HepG2 (cell line): ENCODE results near the gene NFYC. TPM values are rescaled to one million over a fixed set of nuclear protein-coding genes. Genes with fewer than 3 reads are reported as not detected.

Experiments
- ATAC-seq: fragments of 200-7000 bp; cut with Tn5 transposase; 3 replicates; pipeline ENCODE4 v1.9.1; 2020; ENCODE audit warnings: mild to moderate bottlenecking, moderate library complexity
- BruUV-seq: library from RNA; stranded (reverse); fragments of 400-500 nt; replicated peaks from 2 replicates; lab custom pipeline; 2021; lab: Mats Ljungman, UMichigan
- CTCF ChIA-PET: fragments of 300-600 bp; formaldehyde crosslinking; extraction: SDS; loops from one replicate; lab custom pipeline; 2021; ENCODE audit warnings: low total read pairs, inconsistent platforms, low intra/inter-chr PET ratio; lab: Yijun Ruan, JAX
- POLR2A ChIA-PET: fragments of 350-600 bp; sonication (Branson Sonifier 250); formaldehyde crosslinking; loops from one replicate; lab custom pipeline; 2020; ENCODE audit warnings: antibody characterized with exemption, inconsistent platforms; lab: Yijun Ruan, JAX
- DNase-seq: peaks from one replicate; pipeline ENCODE4 v3.0.0-alpha.2; 2015; ENCODE audit warnings: low spot score
- FAIRE-seq: peaks from 3 replicates; lab custom pipeline; 2011; peaks lifted over from hg19 to GRCh38; lab: Jason Lieb, UNC
- H2AFZ ChIP-seq: one replicate; pipeline ENCODE4 v1.6.1; 2011; ENCODE audit warnings: low read length, inconsistent platforms
- H3K27ac ChIP-seq: fragments of 300-600 bp; 3 replicates; pipeline ENCODE4 v1.8.0; 2011; ENCODE audit warnings: mixed run types, mild to moderate bottlenecking, mixed read lengths, low read length, inconsistent platforms; ENCODE audit not compliant: insufficient read depth; ENCODE audit errors: extremely low read length
- H3K27me3 ChIP-seq, 2 experiments: fragments of 200-600 bp in 1 of 2; 2 replicates in 1 of 2; 3 replicates in 1 of 2; pipeline versions ENCODE4 v1.6.0 to v1.8.0; 2011; ENCODE audit warnings: low read length in 2 of 2, mild to moderate bottlenecking in 2 of 2, moderate library complexity in 2 of 2, inconsistent platforms in 1 of 2; ENCODE audit not compliant: insufficient read depth in 2 of 2, control insufficient read depth in 1 of 2
- H3K36me3 ChIP-seq, 2 experiments: fragments of 200-600 bp in 1 of 2; replicated peaks in 1 of 2; 2 replicates in 1 of 2; 3 replicates in 1 of 2; pipeline versions ENCODE4 v1.5.1 to v1.8.0; 2011; ENCODE audit warnings: low read length in 2 of 2, inconsistent platforms in 1 of 2; ENCODE audit not compliant: insufficient read depth in 2 of 2, control insufficient read depth in 1 of 2
- H3K4me1 ChIP-seq: 2 replicates; pipeline ENCODE4 v1.5.1; 2012; ENCODE audit warnings: low read length, inconsistent platforms; ENCODE audit not compliant: insufficient read depth
- H3K4me2 ChIP-seq: 2 replicates; pipeline ENCODE4 v1.6.0; 2011; ENCODE audit warnings: low read depth, low read length, inconsistent platforms
- H3K4me3 ChIP-seq, 3 experiments: fragments of 200-600 bp in 1 of 3; sonication (generic), shearing (Covaris generic) in 1 of 3; replicated peaks in 1 of 3; 2 replicates each; pipeline ENCODE4 v1.5.1; 2011 to 2016; ENCODE audit warnings: low read length in 3 of 3, inconsistent platforms in 2 of 3, low read depth in 2 of 3, mild to moderate bottlenecking in 2 of 3, control low read depth in 1 of 3, mixed read lengths in 1 of 3; ENCODE audit not compliant: insufficient read depth in 1 of 3
- H3K79me2 ChIP-seq: one replicate; pipeline ENCODE4 v1.6.1; 2011; ENCODE audit warnings: low read length, inconsistent platforms; ENCODE audit not compliant: insufficient read depth
- H3K9ac ChIP-seq: 2 replicates; pipeline ENCODE4 v1.6.0; 2011; ENCODE audit warnings: mild to moderate bottlenecking, low read depth, low read length, inconsistent platforms; ENCODE audit not compliant: insufficient read depth
- H3K9me3 ChIP-seq: 2 replicates; pipeline ENCODE4 v1.5.1; 2012; ENCODE audit warnings: mild to moderate bottlenecking, low read length
- H4K20me1 ChIP-seq: 2 replicates; pipeline ENCODE4 v1.6.0; 2011; ENCODE audit warnings: inconsistent platforms, mild to moderate bottlenecking, low read length, moderate library complexity; ENCODE audit not compliant: insufficient read depth
- AGO2 ChIP-seq: fragments of 200-400 bp; formaldehyde crosslinking; optimal IDR thresholded peaks from 2 replicates; pipeline ENCODE3; 2017; ENCODE audit warnings: mild to moderate bottlenecking, low read depth, low read length, moderate library complexity
- FOXA1 ChIP-seq, 2 experiments: fragments of 450-650 bp in 1 of 2; sonication (generic) in 1 of 2; formaldehyde crosslinking in 1 of 2; IDR thresholded peaks; 2 replicates each; pipeline versions ENCODE4 v1.4.0 to v1.6.1; 2016 to 2020; ENCODE audit warnings: missing genetic modification reagents in 1 of 2
- ZMYM3 ChIP-seq: sonication (generic); formaldehyde crosslinking; IDR thresholded peaks from 2 replicates; pipeline ENCODE4 v1.5.1; 2020; ENCODE audit warnings: mild to moderate bottlenecking, missing genetic modification reagents
- ZNF274 ChIP-seq: sonication (generic); formaldehyde crosslinking; IDR thresholded peaks from 2 replicates; pipeline ENCODE4 v1.5.1; 2020; ENCODE audit warnings: mild to moderate bottlenecking, missing genetic modification reagents
- ZNF431 ChIP-seq: sonication (generic); formaldehyde crosslinking; IDR thresholded peaks from 2 replicates; pipeline ENCODE4 v1.9.0; 2022; ENCODE audit warnings: missing genetic modification reagents, low read depth, mild to moderate bottlenecking, borderline replicate concordance
- ZNF629 ChIP-seq: sonication (generic); formaldehyde crosslinking; conservative IDR thresholded peaks from 2 replicates; pipeline ENCODE4 v1.5.0; 2020; ENCODE audit warnings: missing genetic modification reagents
- WGBS: methylation state at CpG from one replicate; pipeline ENCODE4 v1.1.6; 2017; ENCODE audit warnings: low lambda C conversion rate; 5-methylcytosine and 5-hydroxymethylcytosine counted together
- in situ Hi-C: cut with HindIII; loops from 2 replicates; pipeline ENCODE4 v1.10.0; 2017; ENCODE audit warnings: low pct_unique_long_range_greater_than_20kb; ENCODE audit not compliant: extremely low pct_ligation_motif_present
- intact Hi-C: fragments of 100-400 bp; cut with micrococcal nuclease; formaldehyde crosslinking; loops from one replicate; pipeline ENCODE4 v1.10.0; 2022; ENCODE audit not compliant: unreplicated experiment
- polyA plus RNA-seq, 8 experiments: library from polyadenylated mRNA; depleted of rRNA in 3 of 8; stranded (reverse) in 7 of 8; unstranded in 1 of 8; fragments of >200 nt; fragmentation: Illumina TruSeq in 4 of 8; extraction: Trizol in 4 of 8; gene quantifications; 2 replicates each; pipeline versions ENCODE4 v1.2.1 to v1.2.3, GENCODE V29; 2011 to 2016; ENCODE audit warnings: low read depth in 4 of 8, missing spikeins in 1 of 8, mixed read lengths in 1 of 8; ENCODE audit not compliant: insufficient read depth in 1 of 8
- total RNA-seq, 5 experiments: library from RNA; depleted of rRNA; stranded (reverse); fragments of >200 nt; fragmentation: Illumina TruSeq; extraction: Trizol; gene quantifications; 2 replicates each; pipeline ENCODE4 v1.2.3, GENCODE V29; 2016; ENCODE audit warnings: low read depth in 1 of 5

The NFYC gene
- total and polyA plus RNA-seq, 2 of the 13 experiments (the other 11 are each of a cell fraction or from before 2014, with no cell fraction given): 33.9 to 73.7 TPM

- intact Hi-C loops: loop anchor here (10.0 kb wide), 1 partner anchor 173 kb away; no protein-coding TSS in a partner anchor
- in situ Hi-C loops: no loop called here
- no peak overlapping the region for H3K4me3 ChIP-seq
- no peaks in the 10 kb centered on the region for H3K36me3 ChIP-seq
- H3K27me3 ChIP-seq: peaks cover 1 to 25% of the 10 kb centered on the region in 2 experiments; a peak in 4 of 5 replicates
- no TSS peak for BruUV-seq
- H3K27ac ChIP-seq: no peak overlapping the region
- H3K9me3 ChIP-seq: no peaks in the 10 kb centered on the region
- no peak overlapping the region for H2AFZ ChIP-seq
- WGBS: 63% methylated on average over 11 of the region's 19 CpGs
- TF ChIP-seq ZNF274 (CRISPR knock-in tag) (no peak), ZNF431 (CRISPR knock-in tag) (no peak), ZMYM3 (CRISPR knock-in tag) (0 out of 2 replicates have a peak, but pooled peaks have one; percentile 24), ZNF629 (CRISPR knock-in tag) (peak; percentile 68), FOXA1 (IDR thresholded peaks at IDR 0.05) (no peak), FOXA1 (CRISPR knock-in tag; IDR thresholded peaks at IDR 0.05) (0 out of 2 replicates have a peak, but pooled peaks have one; percentile 4), AGO2 (no peak)
- DNase-seq: no peak
- ChIA-PET POLR2A (no interaction called here), CTCF (no interaction called here)
- H3K4me2 ChIP-seq: no peak overlapping the region
- no peaks in the 10 kb centered on the region for H3K79me2 ChIP-seq
- H3K9ac ChIP-seq: no peak overlapping the region
- FAIRE-seq: no peak
- H4K20me1 ChIP-seq: no peaks in the 10 kb centered on the region
- ATAC-seq: no peak
- H3K4me1 ChIP-seq: peaks cover 37% of the 10 kb centered on the region
Observed at GRCh38 chr1:40787737-40788560, 96.4 kb downstream of the NFYC start.
